Measurements from ENCODE around the gene ATP2C1. TPM values are rescaled to one million over a fixed set of nuclear protein-coding genes. Genes with fewer than 3 reads are reported as not detected.

Gene ATP2C1
- total RNA-seq, 4 donors from 2014 or later: 32.1 to 52.3 (median 35.0) TPM

DNA sequence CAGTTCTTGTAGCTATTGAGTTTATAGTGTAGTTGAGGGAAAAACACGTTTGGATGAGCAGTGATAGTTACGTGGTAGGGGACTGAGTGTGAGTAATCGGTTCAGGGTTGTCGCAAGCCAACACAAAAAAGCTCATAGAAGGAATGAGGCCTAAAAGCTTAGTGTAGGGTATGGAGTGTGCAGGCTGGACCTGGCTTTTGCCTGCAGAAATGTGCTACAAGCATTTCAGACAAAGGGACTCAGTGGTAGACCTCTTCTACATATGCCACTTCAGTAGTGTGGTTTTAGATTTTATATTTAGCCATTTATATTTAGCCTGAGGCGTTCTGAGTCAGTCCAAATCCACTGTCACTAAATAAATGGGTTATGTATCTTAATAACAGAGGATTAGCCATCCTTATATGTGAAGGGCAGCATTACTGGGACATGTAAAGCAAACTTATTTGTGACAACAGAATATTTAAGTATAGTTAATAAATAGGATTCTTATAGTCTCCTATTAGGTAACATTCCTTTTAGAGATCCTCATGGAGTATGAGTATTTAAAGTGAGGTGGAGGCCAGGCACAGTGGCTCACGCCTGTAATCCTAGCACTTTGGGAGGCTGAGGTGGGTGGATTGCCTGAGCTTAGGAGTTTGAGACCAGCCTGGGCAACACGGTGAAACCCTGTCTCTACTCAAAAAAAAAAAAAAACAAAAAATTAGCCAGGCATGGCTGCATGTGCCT is 21.8 kb downstream of the ATP2C1 start:
- WGBS: 75% methylated on average over 7 of the region's 7 CpGs
- H3K4me3 ChIP-seq: no peak overlapping the region
- H3K27ac ChIP-seq (replicated peaks in 1 of 4): no peak overlapping the region
- intact Hi-C loops (cut with DNase I): no loop called here
- TF ChIP-seq POLR2A (IDR thresholded peaks at IDR 0.05; ENCODE audit: low read depth) (no peak), POLR2AphosphoS5 (IDR thresholded peaks at IDR 0.05) (no peak), EP300 (IDR thresholded peaks at IDR 0.05) (no peak)
- TF ChIP-seq, protein P1, sequence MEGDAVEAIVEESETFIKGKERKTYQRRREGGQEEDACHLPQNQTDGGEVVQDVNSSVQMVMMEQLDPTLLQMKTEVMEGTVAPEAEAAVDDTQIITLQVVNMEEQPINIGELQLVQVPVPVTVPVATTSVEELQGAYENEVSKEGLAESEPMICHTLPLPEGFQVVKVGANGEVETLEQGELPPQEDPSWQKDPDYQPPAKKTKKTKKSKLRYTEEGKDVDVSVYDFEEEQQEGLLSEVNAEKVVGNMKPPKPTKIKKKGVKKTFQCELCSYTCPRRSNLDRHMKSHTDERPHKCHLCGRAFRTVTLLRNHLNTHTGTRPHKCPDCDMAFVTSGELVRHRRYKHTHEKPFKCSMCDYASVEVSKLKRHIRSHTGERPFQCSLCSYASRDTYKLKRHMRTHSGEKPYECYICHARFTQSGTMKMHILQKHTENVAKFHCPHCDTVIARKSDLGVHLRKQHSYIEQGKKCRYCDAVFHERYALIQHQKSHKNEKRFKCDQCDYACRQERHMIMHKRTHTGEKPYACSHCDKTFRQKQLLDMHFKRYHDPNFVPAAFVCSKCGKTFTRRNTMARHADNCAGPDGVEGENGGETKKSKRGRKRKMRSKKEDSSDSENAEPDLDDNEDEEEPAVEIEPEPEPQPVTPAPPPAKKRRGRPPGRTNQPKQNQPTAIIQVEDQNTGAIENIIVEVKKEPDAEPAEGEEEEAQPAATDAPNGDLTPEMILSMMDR (IDR thresholded peaks at IDR 0.05): no peak
- H3K36me3 ChIP-seq: no peaks in the 10 kb centered on the region
- no peaks in the 10 kb centered on the region for H3K27me3 ChIP-seq
- peaks cover 8 to 25% (median 14%) of the 10 kb centered on the region in 4 donors for H3K4me1 ChIP-seq
- H3K9me3 ChIP-seq: no peaks in the 10 kb centered on the region
- DNase-seq (ENCODE audit: extremely low spot score): no peak

DNA sequence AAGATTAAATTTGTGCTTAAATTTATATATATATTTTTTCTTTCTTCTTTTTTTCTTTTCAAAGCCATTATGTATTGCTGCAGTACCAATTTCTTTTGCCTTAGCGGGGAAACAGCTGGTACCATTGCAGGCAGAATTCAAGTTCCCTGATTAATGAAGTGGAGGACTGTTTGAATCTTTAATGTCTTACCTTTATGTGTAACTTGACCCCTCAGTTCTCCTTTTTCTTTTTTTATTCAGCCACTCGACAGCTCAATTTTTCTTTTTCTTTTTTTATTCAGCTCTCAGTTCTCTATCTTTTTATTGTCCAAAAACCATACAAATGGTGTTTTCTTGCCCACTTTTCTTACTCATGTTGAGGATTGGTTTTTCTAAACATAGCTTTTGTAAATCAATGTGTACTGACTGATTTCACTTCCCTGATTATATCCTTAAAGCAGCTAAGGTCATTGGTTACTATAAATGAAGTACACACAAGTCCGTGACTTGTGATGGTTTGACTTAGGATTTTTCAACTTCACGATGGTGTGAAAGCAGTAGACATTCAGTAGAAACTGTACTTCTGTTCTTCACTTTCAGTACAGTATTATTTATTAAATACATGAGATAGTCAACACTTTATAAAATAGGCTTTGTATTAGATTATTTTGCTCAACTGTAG is 22.8 kb downstream of the ATP2C1 start:
- no peak for DNase-seq (ENCODE audit: extremely low spot score)
- intact Hi-C loops (cut with DNase I): no loop called here
- H3K9me3 ChIP-seq: no peaks in the 10 kb centered on the region
- no peaks in the 10 kb centered on the region for H3K27me3 ChIP-seq
- H3K4me3 ChIP-seq: no peak overlapping the region
- H3K4me1 ChIP-seq: peaks cover 8 to 25% (median 14%) of the 10 kb centered on the region in 4 donors
- 63% methylated on average over 4 of the region's 4 CpGs for WGBS
- H3K27ac ChIP-seq (replicated peaks in 1 of 4): no peak overlapping the region
- no peak for TF ChIP-seq POLR2AphosphoS5 (IDR thresholded peaks at IDR 0.05)
- TF ChIP-seq, protein P1 (IDR thresholded peaks at IDR 0.05): no peak
- TF ChIP-seq POLR2A (IDR thresholded peaks at IDR 0.05; ENCODE audit: low read depth): no peak
- TF ChIP-seq EP300 (IDR thresholded peaks at IDR 0.05): no peak
- H3K36me3 ChIP-seq: no peaks in the 10 kb centered on the region

DNA sequence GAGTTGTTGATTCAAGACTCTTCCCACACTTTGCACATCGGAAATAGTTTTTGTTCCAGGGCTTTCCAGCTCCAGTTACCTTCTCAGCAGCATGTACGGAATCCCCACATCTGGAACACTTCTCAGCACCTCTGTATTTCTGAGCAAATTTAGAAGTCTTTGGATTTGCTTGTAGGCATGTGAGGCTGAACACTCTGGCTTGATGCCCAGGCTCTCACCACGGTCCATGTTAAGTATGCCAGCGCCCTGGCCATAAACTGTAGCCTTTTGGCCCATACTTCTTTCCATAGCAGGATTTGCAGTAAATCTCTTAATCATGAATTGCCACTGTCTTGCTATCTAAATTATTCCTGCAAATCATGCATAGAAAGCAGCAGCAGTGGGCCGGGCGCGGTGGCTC is 24.4 kb downstream of the ATP2C1 start:
- Histone ChIP-seq H3K27ac (replicated peaks in 1 of 4) (no peak overlapping the region), H3K36me3 (no peaks in the 10 kb centered on the region), H3K27me3 (no peaks in the 10 kb centered on the region), H3K4me3 (no peak overlapping the region), H3K9me3 (peaks cover 0 to 2% (median 0%) of the 10 kb centered on the region in 4 donors), H3K4me1 (peaks cover 8 to 23% (median 14%) of the 10 kb centered on the region in 4 donors)
- intact Hi-C loops (cut with DNase I): no loop called here
- DNase-seq (ENCODE audit: extremely low spot score): no peak
- 87% methylated on average over 7 of the region's 7 CpGs for WGBS
- TF ChIP-seq POLR2AphosphoS5 (IDR thresholded peaks at IDR 0.05) (no peak), POLR2A (IDR thresholded peaks at IDR 0.05; ENCODE audit: low read depth) (no peak), EP300 (IDR thresholded peaks at IDR 0.05) (no peak)
- TF ChIP-seq, protein P1 (IDR thresholded peaks at IDR 0.05): no peak

DNA sequence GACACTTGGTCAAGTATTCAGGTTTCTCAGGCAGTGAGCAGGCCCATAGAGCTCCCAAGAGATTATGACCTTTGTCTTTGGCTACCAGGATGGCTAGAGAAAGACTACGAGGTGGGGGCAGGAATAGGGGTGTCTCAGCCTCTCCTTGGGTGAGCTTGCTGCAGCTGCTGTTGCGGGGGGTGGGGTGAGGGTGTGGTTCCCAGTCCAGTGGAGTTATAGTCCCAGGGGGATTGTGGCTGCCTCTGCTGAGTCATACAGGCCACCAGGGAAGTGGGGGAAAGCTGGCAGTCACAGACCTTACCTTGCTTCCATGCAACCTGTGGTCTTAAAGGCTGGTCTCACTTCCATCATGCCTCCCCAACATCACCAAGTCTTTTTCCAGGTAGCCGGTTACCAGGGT is 31.7 kb downstream of the ATP2C1 start:
- Histone ChIP-seq H3K4me3 (no peak overlapping the region), H3K36me3 (no peaks in the 10 kb centered on the region), H3K4me1 (peaks cover 0 to 5% (median 1%) of the 10 kb centered on the region in 4 donors), H3K27me3 (no peaks in the 10 kb centered on the region), H3K9me3 (peaks cover 0 to 10% (median 2%) of the 10 kb centered on the region in 4 donors), H3K27ac (replicated peaks in 1 of 4) (no peak overlapping the region)
- intact Hi-C loops (cut with DNase I): no loop called here
- TF ChIP-seq, protein P1 (IDR thresholded peaks at IDR 0.05): no peak
- TF ChIP-seq POLR2AphosphoS5 (IDR thresholded peaks at IDR 0.05): no peak
- TF ChIP-seq POLR2A (IDR thresholded peaks at IDR 0.05; ENCODE audit: low read depth): no peak
- no peak for TF ChIP-seq EP300 (IDR thresholded peaks at IDR 0.05)
- DNase-seq (ENCODE audit: extremely low spot score): no peak
- no CpG with 5 or more reads among the region's 3 CpGs for WGBS
